GM18505 (cell line): Measurements from ENCODE around the gene TTYH3.

Experiments
- ATAC-seq: cut with Tn5 transposase; IDR thresholded peaks from one replicate; pipeline ENCODE4 v1.9.1; 2021; ENCODE audit not compliant: unreplicated experiment
- POLR2A ChIP-seq: IDR thresholded peaks from 4 replicates; pipeline ENCODE4 v1.6.1; 2011; ENCODE audit warnings: borderline replicate concordance; ENCODE audit not compliant: insufficient read depth, insufficient read length; ENCODE audit errors: extremely low read depth

Gene TTYH3

GRCh38 chr7:2639181-2639681 is 7.4 kb downstream of the TTYH3 start:
- no peak for TF ChIP-seq POLR2A
- ATAC-seq = no peak

GRCh38 chr7:2639695-2640481 is 8.1 kb downstream of the TTYH3 start:
- no peak for ATAC-seq
- TF ChIP-seq POLR2A = no peak

GRCh38 chr7:2640482-2640830 is 8.7 kb downstream of the TTYH3 start:
- no peak for ATAC-seq
- no peak for TF ChIP-seq POLR2A

DNA sequence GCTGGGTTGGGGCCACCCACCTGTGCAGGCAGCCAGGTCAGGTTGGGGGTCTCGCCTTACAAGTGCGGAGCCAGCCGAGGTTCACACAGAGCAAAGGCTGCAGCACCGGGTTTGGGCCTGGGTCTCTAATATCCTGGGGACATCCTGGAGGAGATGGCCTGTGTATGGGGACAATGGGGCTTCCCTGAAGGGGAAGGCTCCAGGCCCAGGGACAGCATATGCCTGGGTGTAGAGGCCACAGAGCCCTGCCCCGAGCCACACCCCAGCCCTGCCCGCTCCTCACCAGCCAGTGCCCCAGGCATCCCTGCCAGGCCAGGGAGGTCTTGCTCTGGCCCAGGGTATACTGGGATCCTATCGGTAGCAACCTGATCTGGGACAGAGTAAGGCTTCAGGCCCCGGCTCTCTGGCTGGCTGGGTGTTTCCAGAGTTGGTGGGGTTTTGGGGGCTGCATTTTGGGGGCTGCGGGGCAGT is 9.1 kb downstream of the TTYH3 start:
- no peak for ATAC-seq
- TF ChIP-seq POLR2A = no peak

- TF ChIP-seq POLR2A = no peak
- ATAC-seq = no peak
Measured at GRCh38 chr7:2641406-2642393, 9.9 kb downstream of the TTYH3 start.

- no peak for ATAC-seq
- no peak for TF ChIP-seq POLR2A
Measured at GRCh38 chr7:2643386-2644219, 11.8 kb downstream of the TTYH3 start.

DNA sequence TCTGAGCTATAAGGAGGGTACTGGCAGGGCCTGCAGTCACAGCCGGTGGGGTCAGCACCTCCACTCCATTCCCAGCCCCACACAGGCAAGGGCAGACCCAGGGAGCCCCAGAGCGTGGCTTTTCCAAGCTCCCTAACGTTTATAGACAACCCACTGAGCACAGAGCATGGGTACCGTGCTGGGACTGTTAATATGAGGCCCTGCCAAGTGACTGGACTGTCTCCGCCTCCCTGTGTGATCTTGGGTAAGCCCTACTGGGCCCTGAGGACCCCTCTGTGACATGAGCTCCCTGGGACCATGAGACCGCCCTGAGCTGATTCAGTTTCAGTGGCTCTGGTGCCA is 12.4 kb downstream of the TTYH3 start:
- TF ChIP-seq POLR2A = no peak
- no peak for ATAC-seq

- no peak for ATAC-seq
- TF ChIP-seq POLR2A = no peak
Measured at GRCh38 chr7:2644562-2645273, 12.9 kb downstream of the TTYH3 start.

GRCh38 chr7:2645274-2645868 is 13.6 kb downstream of the TTYH3 start:
- ATAC-seq = no peak

GRCh38 chr7:2646336-2646679 is 14.5 kb downstream of the TTYH3 start:
- no peak for ATAC-seq
- no peak for TF ChIP-seq POLR2A

More at GRCh38 chr7:2645274-2645868, 13.6 kb downstream of the TTYH3 start:
- TF ChIP-seq POLR2A = peak; percentile 30

DNA sequence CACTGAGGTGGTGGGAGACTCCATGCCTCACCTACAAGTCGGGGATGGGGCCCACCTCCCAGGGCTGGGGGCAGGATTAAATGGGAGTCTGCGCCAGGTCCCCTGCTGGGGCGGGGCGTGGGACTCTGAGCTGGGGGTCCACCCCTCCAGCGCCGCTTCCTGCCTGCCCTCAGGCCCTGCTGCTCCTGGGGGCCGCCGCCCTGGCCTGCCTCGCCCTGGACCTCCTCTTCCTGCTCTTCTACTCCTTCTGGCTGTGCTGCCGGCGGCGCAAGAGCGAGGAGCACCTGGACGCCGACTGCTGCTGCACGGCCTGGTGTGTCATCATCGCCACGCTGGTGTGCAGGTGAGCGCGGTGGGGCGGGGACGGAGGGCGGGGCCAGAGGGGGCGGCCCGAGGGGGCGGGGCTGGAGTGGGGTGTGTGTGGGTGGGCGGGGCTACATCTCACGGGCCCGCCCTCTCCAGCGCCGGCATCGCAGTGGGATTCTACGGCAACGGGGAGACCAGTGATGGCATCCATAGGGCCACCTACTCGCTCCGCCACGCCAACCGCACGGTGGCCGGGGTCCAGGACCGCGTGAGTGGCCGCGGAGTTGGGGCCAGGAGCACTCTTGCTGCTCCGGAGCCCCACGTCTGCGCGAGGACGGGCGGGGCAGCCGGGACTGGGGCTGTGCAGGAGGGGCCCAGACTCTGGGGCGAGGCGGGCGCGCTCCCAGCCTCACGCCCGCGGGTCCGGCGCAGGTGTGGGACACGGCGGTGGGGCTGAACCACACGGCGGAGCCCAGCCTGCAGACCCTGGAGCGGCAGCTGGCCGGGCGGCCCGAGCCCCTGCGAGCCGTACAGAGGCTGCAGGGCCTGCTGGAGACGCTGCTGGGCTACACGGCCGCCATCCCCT is 15.1 kb downstream of the TTYH3 start:
- TF ChIP-seq POLR2A = no peak
- ATAC-seq = no peak
